IPS-18a (cell line): ENCODE data around the gene BCAS4.

ENCODE experiments used
- H3K27ac ChIP-seq: one replicate; pipeline ENCODE4 v1.5.1; 2013; ENCODE audit warnings: low read length
- H3K27me3 ChIP-seq: one replicate; pipeline ENCODE4 v1.6.1; 2013; ENCODE audit warnings: mild to moderate bottlenecking, low read length; ENCODE audit not compliant: control insufficient read depth, insufficient read depth
- H3K36me3 ChIP-seq: one replicate; pipeline ENCODE4 v1.6.1; 2013; ENCODE audit warnings: low read depth, low read length; ENCODE audit not compliant: control insufficient read depth
- H3K4me1 ChIP-seq: one replicate; pipeline ENCODE4 v1.6.1; 2013; ENCODE audit warnings: low read depth, low read length; ENCODE audit not compliant: control insufficient read depth
- H3K4me3 ChIP-seq: one replicate; pipeline ENCODE4 v1.5.1; 2013; ENCODE audit warnings: low read length
- H3K9ac ChIP-seq: one replicate; pipeline ENCODE4 v1.6.1; 2013; ENCODE audit warnings: mild to moderate bottlenecking, low read length, moderate library complexity
- H3K9me3 ChIP-seq: one replicate; pipeline ENCODE4 v1.6.1; 2013; ENCODE audit warnings: low read depth, low read length; ENCODE audit not compliant: control insufficient read depth

The BCAS4 gene

DNA sequence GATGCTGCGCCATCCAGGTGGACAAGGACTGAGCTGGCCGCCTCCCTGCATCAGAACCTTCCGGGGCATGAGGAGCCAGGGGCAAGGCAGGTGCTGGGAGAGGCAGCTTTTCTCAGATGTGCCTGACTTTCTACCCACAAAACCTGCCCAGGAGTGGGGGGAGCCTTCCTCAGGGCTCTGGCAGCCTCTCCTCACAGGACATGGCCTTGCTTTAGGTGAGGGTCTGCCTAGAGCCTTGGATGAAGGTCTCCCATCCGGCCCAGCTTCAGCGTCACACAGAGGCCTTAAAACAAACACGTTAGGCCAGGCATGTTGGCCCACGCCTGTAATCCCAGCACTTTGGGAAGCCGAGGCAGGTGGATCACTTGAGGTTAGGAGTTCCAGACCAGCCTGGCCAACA lies 7.4 kb downstream of the BCAS4 start:
- Histone ChIP-seq H3K27me3 (no peaks in the 10 kb centered on the region), H3K27ac (no peak overlapping the region), H3K36me3 (no peaks in the 10 kb centered on the region), H3K9ac (no peak overlapping the region), H3K4me1 (peaks cover 14% of the 10 kb centered on the region), H3K9me3 (no peaks in the 10 kb centered on the region), H3K4me3 (no peak overlapping the region)

- H3K27me3 ChIP-seq: no peaks in the 10 kb centered on the region
- no peak overlapping the region for H3K4me3 ChIP-seq
- no peaks in the 10 kb centered on the region for H3K9me3 ChIP-seq
- H3K36me3 ChIP-seq: no peaks in the 10 kb centered on the region
- no peak overlapping the region for H3K27ac ChIP-seq
- no peak overlapping the region for H3K9ac ChIP-seq
- H3K4me1 ChIP-seq: peaks cover 14% of the 10 kb centered on the region
Observed at GRCh38 chr20:50804437-50805348, 9.8 kb downstream of the BCAS4 start.

GRCh38 chr20:50805349-50805684 lies 10.5 kb downstream of the BCAS4 start:
- H3K27ac ChIP-seq: no peak overlapping the region
- peaks cover 14% of the 10 kb centered on the region for H3K4me1 ChIP-seq
- no peak overlapping the region for H3K9ac ChIP-seq
- H3K4me3 ChIP-seq: no peak overlapping the region
- no peaks in the 10 kb centered on the region for H3K36me3 ChIP-seq
- no peaks in the 10 kb centered on the region for H3K9me3 ChIP-seq
- no peaks in the 10 kb centered on the region for H3K27me3 ChIP-seq

GRCh38 chr20:50806126-50806768 lies 11.4 kb downstream of the BCAS4 start:
- peaks cover 14% of the 10 kb centered on the region for H3K4me1 ChIP-seq
- no peaks in the 10 kb centered on the region for H3K36me3 ChIP-seq
- H3K27me3 ChIP-seq: no peaks in the 10 kb centered on the region
- H3K9ac ChIP-seq: no peak overlapping the region
- H3K4me3 ChIP-seq: no peak overlapping the region
- no peak overlapping the region for H3K27ac ChIP-seq
- H3K9me3 ChIP-seq: no peaks in the 10 kb centered on the region

GRCh38 chr20:50810063-50810462 lies 15.2 kb downstream of the BCAS4 start:
- Histone ChIP-seq H3K36me3 (no peaks in the 10 kb centered on the region), H3K4me3 (no peak overlapping the region), H3K27me3 (no peaks in the 10 kb centered on the region), H3K4me1 (no peaks in the 10 kb centered on the region), H3K27ac (no peak overlapping the region), H3K9me3 (no peaks in the 10 kb centered on the region), H3K9ac (no peak overlapping the region)

- Histone ChIP-seq H3K36me3 (no peaks in the 10 kb centered on the region), H3K27ac (no peak overlapping the region), H3K9me3 (no peaks in the 10 kb centered on the region), H3K4me3 (no peak overlapping the region), H3K4me1 (no peaks in the 10 kb centered on the region), H3K27me3 (no peaks in the 10 kb centered on the region), H3K9ac (no peak overlapping the region)
Observed at GRCh38 chr20:50810842-50811241, 16.0 kb downstream of the BCAS4 start.

DNA sequence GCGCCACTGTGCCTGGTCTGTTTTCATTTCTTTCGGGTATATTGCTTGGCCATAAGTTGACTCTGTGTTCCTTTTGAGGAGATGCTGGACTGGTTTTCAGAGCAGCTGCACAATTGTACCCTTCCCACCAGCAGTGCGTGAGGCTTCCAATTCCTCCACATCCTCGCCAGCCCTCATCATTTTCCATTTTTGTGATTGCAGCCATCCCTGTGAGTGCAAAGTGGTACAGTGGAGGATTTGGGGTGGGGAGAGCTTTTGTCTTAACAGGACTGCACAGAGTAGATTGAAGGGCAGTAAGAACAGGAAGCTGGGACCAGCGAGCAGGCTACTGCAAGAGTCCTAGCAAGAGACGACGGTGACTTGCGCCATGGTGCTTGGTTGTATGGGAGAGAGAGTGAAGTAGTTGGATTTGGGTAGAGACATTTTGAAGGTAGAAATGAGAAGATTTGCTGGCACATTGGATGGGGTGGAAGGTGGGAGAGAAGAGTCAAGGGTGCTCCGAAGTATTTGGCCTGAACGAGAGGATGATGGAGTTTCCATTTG lies 18.3 kb downstream of the BCAS4 start:
- H3K27me3 ChIP-seq: no peaks in the 10 kb centered on the region
- no peaks in the 10 kb centered on the region for H3K36me3 ChIP-seq
- H3K9ac ChIP-seq: no peak overlapping the region
- H3K9me3 ChIP-seq: no peaks in the 10 kb centered on the region
- no peak overlapping the region for H3K27ac ChIP-seq
- H3K4me3 ChIP-seq: no peak overlapping the region
- peaks cover 5% of the 10 kb centered on the region for H3K4me1 ChIP-seq

DNA sequence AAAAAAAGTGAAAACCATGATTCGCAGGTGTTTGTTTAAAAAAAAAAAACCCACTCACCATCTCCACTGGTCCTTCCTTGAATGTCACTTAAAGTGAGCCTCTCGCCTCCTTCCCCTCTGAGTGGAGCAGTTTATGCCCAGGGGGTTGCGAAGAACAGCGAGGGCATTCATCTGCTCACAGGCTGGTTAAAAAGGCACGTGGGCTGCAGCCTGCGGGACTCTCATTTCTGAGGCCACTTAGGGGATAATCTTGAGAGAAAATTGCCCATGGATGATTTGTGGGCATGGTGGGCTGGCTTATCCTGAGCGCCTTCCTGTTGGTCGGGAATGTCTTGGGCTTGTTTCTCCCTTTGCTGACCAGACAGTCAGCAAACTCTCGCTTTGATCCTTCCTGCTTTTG lies 18.9 kb downstream of the BCAS4 start:
- Histone ChIP-seq H3K4me1 (peaks cover 7% of the 10 kb centered on the region), H3K9ac (no peak overlapping the region), H3K9me3 (no peaks in the 10 kb centered on the region), H3K27ac (no peak overlapping the region), H3K27me3 (no peaks in the 10 kb centered on the region), H3K4me3 (no peak overlapping the region), H3K36me3 (no peaks in the 10 kb centered on the region)

DNA sequence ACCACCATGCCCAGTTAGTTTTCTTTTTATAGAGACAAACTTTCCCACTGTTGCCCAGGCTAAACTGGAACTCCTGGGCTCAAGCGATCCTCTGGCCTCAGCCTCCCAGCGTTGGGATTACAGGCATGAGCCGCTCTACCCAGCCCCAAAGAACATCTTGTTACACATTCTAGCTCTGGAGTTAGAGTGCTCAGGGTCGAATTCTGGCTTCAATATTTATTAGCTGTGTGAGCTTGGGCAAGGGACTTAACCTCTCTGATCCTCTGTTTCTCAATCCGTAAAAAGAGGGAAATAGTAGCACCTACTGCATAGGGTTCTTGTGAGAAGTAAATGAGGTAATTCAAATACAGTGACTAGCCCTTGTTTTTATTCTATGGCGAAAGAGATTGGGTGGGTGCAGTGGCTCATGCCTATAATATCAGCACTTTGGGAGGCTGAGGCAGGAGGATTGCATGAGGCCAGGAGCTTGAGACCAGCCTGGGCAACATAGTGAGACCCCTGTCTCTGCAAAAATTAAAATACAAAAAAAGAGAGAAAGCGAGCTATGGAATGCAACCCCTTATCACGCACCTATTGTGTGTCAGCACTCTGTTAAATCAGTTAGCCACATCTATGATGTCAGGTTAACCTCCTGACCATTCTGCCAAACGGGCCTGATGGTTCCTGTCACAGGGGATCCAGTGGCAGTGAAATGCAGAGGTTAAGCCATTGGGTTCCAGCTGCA lies 19.7 kb downstream of the BCAS4 start:
- Histone ChIP-seq H3K9ac (no peak overlapping the region), H3K36me3 (no peaks in the 10 kb centered on the region), H3K27me3 (no peaks in the 10 kb centered on the region), H3K9me3 (no peaks in the 10 kb centered on the region), H3K27ac (no peak overlapping the region), H3K4me1 (peaks cover 7% of the 10 kb centered on the region), H3K4me3 (no peak overlapping the region)

GRCh38 chr20:50815162-50815989 lies 20.5 kb downstream of the BCAS4 start:
- no peaks in the 10 kb centered on the region for H3K36me3 ChIP-seq
- H3K9ac ChIP-seq: no peak overlapping the region
- no peak overlapping the region for H3K4me3 ChIP-seq
- H3K27ac ChIP-seq: no peak overlapping the region
- peaks cover 7% of the 10 kb centered on the region for H3K4me1 ChIP-seq
- no peaks in the 10 kb centered on the region for H3K9me3 ChIP-seq
- H3K27me3 ChIP-seq: no peaks in the 10 kb centered on the region

DNA sequence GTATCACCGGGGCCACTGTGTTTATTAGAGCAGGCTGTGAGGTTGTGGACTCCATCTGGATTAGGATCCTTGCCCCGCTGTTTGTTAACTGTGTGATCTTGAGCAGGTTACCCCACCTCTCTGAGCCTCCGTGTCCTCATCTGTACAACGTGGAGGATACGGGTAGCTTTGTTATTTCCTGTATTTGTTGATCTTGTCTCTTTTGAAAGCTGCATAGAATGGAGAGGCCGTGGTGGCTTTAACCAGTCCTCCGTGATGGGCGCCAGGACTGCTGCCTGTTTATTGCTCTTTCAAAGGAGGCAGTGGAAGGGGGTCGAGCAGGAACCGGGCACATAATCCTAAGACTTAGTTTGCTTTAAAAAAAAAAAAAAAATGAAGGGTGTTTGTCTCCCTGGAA lies 22.9 kb downstream of the BCAS4 start:
- peaks cover 7% of the 10 kb centered on the region for H3K4me1 ChIP-seq
- no peaks in the 10 kb centered on the region for H3K9me3 ChIP-seq
- peak overlapping the region; percentile 54 for H3K27ac ChIP-seq
- H3K36me3 ChIP-seq: no peaks in the 10 kb centered on the region
- H3K4me3 ChIP-seq: no peak overlapping the region
- peak overlapping the region; percentile 64 for H3K9ac ChIP-seq
- no peaks in the 10 kb centered on the region for H3K27me3 ChIP-seq
